ENCODE results near the gene MYLK.

GRCh38 chr3:123803521-123803920, 80.6 kb downstream of the MYLK start:
- TF ChIP-seq CTCF (optimal IDR thresholded peaks at IDR 0.05 in 1 of 3, IDR thresholded peaks at IDR 0.05 in 1 of 3, conservative IDR thresholded peaks at IDR 0.05 in 1 of 3; ENCODE audit: extremely low read depth in 1 of 3, insufficient read depth in 2 of 3, low read length in 3 of 3) (no peak), EZH2 (IDR thresholded peaks at IDR 0.05; ENCODE audit: low read length) (no peak)

All from keratinocyte (primary cell).